Daoy (cell line): ENCODE data around the gene IGFBP6. TPM values are rescaled to one million over a fixed set of nuclear protein-coding genes. Genes with fewer than 3 reads are reported as not detected.
"Not testable (repeated sequence)": the region's sequence is repeated elsewhere in the genome, so short reads cannot be mapped to it uniquely, and the experiment has no call there.

Experiments used
- DNase-seq: peaks from one replicate; pipeline ENCODE4 v3.0.0-alpha.2; 2015; ENCODE audit warnings: low read depth
- total RNA-seq: library from RNA; depleted of rRNA; stranded (reverse); fragments of >200 nt; shearing (Covaris generic); gene quantifications from 2 replicates; pipeline ENCODE4 v1.2.3, GENCODE V29; 2014

The IGFBP6 gene
- total RNA-seq, 1 experiment from 2014 or later: 68.5 TPM

DNA sequence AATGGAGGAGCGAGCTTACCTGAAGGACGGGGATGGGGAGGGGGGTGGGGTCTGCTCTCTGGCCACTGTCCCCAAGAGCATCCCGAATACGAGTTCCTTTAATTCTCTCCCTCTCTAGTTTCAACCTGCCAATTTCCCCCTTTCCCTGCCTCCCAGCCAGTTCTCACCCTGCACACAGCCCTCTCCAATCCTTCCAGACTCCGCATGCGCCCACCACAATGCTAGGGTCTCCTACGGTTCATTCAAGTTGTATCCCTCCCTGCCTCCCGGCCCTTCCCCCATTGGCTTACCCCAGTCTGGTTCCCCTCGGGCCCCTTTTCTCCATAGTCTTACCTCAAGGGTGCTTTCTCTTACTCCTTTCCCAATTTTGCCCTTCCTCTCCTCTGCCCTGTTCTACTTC lies 708 bp upstream of the IGFBP6 start:
- no peak for DNase-seq

DNA sequence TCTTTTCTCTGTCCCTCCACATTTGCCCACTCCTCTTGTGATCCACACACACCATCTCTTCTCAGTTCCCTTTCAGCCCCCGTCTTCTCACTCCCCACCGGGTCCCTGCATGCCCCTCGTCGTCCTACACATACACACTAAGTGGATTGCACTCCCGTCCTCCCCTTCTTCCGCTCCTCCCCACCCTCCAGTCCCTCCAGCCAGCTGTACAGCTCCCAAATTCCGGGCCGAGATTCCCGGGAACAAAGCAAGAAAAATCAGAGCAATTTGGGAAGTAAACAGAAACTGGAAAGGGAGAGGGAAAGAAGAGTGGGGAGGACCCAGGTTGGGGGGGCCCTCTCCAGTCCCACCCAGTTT lies 282 bp upstream of the IGFBP6 start:
- DNase-seq: peak; percentile 48

DNA sequence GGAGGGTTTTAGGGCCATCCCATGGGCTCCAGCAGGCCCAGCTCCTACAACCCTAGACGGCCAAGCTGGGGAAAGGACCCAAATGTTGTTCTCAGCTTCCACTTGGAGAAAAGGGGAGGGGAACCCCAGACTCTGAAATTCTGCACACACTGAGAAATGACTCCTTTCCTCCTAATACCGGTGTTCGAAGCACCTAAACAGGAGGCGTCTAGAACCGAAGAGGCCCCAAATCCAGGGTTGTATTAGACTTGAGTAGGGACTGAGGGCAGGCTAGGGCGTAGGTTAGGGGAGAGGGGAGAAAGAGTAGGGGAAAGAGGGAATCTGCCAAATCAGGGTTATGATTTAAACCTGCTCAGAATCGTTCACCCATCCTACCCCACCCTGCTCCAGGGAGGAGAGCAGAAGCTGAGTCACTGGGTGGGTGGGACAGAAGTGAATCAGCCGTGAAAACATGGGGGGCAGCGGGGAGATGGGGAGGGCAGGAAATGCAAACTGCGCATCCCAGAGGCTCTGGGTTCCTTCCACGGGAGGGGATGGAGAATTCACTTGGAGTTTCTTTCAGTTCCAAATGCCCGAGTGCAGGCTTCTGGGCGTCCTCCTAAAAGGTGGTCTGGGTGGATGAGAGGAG lies 1.0 kb downstream of the IGFBP6 start:
- peak; percentile 94 for DNase-seq

DNA sequence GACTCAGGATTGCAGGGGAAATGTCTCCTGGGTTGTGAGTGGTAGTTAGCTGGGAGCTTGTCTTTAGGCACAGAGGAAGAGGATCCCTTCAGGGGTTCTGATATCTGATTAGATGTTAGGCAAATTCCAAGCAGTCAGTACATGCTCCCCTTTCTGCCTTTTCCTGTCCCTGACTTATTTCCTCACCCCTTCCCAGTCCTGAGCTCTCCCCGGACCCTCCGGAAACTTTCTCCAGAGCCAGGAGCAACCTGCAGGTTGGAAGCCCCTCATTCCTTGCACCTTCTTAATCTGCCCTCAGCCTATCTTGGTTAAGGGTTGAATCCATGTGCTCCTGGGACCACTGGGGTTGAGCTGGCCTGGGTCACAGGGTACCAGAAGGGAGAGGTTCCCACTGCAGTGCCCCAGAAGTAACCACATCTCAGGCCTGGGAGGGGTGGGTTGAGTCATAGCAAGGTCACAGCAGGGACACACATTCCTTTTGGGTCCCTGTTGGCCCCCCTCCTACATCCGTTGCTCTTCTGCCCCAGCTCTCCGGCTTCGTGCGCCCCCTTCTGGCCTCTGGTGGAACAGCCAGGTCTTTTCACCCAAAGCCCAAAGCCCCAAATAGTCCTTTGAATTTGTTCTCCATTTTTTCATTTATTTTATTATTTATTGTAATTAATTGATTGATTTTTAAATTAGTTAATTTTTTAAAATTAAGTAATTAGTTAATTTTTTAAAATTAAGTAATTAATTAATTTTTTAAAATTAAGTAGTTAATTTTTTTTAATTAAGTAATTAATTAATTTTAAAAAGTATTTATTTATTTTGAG lies 1.8 kb downstream of the IGFBP6 start:
- DNase-seq: peak; percentile 99

DNA sequence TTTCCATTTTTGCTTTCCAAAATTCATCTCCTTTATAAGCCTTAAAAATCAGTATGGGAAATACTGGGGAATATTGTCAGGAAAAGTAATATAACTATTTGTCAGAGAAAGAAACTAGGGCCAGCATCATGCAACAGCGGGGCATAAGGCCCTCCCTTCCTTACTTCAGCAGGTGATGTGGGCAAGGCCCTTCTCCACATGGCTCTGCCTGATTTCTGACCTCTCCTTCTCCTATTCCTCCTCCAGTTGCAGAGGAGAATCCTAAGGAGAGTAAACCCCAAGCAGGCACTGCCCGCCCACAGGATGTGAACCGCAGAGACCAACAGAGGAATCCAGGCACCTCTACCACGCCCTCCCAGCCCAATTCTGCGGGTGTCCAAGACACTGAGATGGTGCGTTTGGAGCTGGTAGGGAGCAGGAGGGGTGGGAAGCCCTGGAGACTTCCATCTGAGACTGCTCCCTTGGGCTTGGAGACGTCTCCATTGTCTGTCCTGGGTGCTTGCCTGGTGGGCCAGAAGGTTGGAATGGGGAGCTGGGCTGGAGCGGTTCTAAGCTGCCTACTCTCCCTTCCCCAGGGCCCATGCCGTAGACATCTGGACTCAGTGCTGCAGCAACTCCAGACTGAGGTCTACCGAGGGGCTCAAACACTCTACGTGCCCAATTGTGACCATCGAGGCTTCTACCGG lies 3.1 kb downstream of the IGFBP6 start:
- no peak for DNase-seq

DNA sequence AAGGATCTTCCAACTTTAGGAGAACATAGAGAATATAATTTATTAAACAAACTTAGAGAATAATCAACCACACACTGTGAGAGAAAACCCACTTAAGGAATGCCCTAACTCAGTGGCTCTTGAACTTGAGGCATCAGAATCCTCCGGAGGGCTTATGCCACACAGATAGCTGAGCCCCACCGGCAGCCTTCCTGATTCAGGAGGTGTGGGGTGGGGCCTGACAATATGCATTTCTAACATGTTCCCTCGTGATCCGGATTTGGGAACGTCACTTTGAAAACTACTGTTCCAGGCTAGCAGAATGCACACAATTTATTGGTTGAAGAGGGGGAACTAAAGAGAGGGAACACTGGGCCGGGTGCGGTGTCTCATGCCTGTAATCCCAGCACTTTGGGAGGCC lies 3.8 kb downstream of the IGFBP6 start:
- DNase-seq: no peak

DNA sequence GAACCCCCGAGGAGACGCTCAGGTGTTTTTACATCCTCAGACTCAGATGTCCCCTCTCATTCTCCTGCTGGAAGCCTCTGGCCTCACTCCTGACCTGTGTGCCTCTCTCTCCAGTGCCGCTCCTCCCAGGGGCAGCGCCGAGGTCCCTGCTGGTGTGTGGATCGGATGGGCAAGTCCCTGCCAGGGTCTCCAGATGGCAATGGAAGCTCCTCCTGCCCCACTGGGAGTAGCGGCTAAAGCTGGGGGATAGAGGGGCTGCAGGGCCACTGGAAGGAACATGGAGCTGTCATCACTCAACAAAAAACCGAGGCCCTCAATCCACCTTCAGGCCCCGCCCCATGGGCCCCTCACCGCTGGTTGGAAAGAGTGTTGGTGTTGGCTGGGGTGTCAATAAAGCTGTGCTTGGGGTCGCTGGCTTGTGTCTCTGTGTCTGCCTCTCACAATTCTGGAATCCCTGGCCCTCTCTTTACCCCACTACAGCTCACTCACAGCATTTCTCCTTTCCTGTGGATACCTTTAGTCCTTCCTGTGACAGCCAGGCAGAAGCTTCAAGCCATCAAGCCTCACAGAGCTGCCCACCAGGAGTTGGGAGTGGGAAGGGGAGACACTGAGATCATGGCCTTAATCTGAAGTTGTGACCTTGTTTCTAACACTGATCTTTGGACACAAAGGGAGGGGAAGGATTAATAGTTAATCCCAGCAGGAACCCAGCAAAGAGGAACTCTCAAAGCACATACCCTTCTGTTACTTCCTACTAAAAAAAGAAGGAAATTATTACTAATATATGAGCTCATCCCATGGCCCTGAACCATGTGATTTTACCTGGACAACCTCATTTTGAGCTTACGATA lies 4.7 kb downstream of the IGFBP6 start:
- DNase-seq: no peak

DNA sequence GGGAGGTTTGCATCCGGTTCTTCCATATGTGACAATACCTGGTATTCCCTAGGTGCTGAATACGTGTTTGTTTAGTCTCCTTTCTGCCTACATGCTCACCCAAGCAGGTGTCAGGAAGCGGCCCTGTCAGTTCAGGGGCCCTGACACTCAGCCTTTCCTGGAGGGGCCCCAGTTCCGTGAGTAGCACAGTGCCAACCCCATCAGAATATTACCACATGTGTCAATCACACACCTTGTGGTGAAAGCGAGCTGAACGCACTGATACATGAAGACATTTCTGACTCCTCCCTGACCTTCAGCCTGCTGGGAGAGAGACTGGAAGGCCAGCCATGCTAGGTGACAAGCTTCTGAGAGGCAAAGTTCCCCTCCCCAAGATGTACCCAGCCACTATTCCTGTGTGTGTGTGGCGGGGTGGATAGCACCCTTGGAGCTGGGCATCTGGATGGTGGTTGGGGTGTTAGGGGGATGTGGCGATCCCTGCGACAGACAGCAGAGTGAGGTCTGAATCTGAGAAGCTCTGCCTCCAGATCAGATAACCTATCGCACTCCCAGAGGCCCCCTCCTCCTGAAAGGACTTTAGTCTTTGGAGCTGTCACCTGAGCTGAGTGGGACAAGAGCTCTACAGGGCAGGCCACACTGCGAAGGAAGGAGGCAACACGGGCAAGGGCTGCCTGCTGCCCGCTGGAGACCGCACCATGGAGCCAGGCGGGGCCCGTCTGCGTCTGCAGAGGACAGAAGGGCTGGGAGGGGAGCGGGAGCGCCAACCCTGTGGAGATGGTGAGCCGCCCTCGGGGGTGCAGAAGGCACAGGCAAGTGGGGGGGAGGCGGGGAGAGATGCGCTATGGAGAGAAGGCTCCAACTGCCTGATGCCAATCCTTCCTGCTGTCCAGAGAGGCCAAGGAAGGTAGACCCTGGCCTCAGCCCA lies 5.7 kb downstream of the IGFBP6 start, which contains the start of gene SOAT2:
Gene SOAT2 (plus strand): TSS at position 604 of the 925 bp plus-strand sequence. CDS start 92 bp downstream, at position 696.
- DNase-seq: no peak

DNA sequence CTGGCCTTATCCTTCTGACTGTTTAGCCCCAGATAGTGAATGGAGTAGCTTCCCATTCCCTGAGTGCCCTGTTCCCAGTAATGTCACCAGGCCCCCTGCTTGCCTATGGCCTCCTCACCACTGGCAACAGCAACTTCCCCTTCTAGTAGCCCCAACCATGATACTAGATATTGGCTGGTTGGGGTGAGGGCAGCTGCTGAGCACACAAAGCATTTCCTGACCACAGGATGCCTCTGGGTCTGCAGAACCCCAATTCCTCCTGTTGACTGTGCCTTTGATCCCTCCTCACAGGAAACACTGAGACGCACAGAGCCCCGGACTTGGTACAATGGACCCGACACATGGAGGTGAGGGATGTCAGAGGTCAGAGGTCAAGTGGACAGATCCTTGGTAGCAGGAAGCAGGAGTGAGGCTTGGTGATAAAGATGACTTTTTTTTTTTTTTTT lies 6.4 kb downstream of the IGFBP6 start:
- no peak for DNase-seq

DNA sequence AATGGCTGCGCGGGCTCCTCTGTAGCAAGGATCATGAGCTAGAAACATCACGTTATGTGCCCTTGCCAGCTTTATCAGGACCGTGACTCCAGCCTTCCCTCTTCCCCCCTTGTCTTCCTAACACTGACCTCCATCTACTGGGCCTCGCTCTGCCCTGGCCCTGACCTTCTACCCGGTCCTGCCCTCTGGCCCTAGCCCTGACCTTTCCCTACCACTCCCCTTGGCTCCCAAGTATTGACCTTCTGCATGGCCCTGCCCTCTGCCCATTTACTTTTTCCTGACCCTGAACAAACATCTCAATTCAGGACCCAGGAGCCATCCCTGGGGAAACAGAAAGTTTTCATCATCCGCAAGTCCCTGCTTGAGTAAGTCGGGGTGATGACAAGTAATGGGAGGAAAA lies 7.8 kb downstream of the IGFBP6 start:
- DNase-seq: no peak

DNA sequence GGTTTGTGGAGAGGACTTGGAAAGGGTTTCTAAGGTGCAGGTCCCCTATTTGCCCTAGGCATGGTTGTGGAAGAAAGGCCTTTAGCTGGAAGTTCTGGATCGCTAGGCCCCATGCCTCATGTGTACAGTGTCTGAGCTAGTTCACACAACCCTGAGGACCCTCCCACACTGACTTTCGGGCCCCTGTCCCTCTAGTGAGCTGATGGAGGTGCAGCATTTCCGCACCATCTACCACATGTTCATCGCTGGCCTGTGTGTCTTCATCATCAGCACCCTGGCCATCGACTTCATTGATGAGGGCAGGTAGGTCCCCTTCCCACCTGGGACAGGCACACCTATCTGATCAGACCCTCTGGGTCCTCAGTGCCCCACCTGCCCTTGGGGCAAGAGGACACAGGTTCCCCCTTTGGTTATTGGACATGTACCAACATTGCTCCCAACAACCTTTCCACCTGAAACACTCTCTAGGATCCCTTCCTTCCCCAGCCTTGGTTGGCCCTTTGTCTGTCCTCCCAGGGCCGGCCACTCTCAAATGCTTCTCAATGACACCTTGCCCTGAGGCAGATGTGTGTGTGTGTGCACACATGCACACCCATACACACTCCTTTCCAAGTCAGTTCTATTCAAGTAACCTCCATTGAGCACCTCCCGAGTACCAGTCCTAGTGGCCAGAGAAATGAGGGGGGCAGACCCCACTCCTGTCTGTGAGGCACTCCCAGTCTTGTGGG lies 8.4 kb downstream of the IGFBP6 start:
- no peak for DNase-seq

DNA sequence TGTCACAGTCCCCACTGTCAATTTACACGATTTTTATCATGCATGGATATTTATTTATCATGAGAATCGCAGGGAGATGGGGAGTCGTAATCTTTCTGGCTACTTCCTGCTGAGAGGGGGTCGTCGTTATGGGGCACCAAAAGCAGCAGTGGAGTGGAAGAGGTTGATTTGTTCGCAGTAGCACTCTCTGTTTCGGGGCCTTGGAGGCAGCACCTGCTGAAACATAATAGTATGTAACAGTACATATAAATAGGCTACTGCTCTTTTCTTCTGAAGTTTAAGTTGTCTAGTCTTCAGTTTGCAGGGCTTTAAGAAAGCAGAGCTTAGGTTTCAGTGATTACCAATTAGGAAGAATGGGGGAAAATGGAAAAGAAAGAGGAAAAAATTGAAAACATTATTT lies 9.7 kb downstream of the IGFBP6 start:
- no peak for DNase-seq

DNA sequence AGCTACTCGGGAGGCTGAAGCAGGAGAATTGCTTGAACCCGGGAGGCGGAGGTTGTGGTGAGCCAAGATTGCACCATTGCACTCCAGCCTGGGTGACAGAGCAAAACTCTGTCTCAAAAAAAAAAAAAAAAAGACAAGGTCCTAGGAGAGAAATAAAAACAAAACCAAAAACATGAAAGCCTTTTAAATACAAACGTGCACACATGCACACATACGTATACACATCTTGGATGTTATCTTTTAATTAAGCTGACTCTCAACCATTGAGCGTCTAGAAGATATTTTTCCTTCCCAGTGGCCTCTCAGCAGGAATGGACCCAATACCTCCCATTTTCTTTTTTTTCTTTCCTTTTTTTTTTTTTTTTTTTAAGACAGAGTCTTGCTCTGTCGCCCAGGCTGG lies 15.0 kb downstream of the IGFBP6 start:
- not testable (repeated sequence) for DNase-seq

DNA sequence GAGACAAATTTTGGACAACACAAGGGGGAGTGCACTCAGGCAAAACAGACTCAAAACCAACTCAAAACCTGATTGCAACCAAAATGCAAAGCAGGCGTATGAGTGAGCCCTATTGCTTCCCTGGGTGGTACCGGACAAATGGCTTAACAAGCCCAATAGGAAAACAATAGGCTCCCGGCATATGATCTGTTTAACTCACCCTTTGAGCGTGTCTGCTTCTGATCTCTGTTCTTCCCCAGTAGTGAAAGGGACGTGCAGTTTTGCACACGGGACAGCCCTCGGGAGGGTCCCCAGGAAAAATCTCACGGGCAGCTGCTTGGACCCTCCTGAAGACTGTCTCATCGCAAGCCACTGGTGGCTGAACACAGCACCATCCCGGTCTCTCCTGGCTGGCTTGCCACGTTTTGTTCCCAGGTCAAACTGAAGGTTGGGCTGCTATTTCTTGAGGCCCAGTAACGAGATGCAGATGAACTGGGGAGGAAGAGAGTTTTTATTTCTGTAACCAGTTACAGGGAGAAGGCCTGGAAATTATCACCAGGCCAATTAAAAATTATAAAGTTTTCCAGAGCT lies 15.8 kb downstream of the IGFBP6 start:
- DNase-seq: no peak

DNA sequence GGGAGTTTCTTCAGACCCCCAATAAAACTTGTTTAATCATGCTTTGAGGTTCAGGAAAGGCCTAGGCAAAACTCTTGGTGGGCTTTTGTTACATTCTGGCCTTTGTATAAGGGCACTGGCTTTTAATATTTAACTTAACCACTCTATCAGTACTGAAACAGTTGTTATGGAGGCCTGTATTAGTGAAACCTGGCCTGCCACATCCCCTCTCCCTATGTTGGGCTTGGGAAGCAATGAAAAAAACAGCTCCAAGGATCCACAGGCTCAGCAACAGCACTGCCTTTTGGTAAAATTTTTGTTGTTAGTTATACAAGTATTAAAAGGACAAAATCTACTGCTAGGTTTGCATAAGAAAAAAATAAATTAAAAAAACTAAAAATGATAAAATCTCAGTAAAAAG lies 16.5 kb downstream of the IGFBP6 start:
- DNase-seq: no peak

DNA sequence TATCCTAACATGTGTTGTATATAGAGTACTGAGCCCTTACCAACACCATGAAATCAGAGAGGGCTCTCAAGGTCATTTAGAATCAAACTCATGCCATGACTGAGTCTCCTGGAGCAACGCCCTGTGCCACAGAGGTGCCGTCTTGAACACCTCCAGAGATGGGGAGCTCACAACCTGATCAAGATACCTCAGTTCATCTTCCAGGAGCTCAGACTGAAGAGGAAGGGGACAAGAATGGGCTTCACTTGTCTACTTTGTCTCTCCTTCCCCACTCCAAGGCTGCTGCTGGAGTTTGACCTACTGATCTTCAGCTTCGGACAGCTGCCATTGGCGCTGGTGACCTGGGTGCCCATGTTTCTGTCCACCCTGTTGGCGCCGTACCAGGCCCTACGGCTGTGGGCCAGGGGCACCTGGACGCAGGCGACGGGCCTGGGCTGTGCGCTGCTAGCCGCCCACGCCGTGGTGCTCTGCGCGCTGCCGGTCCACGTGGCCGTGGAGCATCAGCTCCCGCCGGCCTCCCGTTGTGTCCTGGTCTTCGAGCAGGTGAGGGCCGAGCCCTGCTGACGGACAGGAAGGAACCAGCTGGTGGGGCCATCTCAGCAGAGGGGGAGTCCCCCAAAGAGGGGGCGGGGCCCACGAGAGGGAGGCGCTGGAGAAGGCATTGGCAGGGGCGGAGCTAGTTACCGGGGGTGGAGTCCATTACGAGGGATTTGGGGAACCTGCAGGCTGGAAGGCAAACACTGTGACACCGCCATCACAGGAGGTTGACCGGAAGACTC lies 17.8 kb downstream of the IGFBP6 start:
- no peak for DNase-seq

DNA sequence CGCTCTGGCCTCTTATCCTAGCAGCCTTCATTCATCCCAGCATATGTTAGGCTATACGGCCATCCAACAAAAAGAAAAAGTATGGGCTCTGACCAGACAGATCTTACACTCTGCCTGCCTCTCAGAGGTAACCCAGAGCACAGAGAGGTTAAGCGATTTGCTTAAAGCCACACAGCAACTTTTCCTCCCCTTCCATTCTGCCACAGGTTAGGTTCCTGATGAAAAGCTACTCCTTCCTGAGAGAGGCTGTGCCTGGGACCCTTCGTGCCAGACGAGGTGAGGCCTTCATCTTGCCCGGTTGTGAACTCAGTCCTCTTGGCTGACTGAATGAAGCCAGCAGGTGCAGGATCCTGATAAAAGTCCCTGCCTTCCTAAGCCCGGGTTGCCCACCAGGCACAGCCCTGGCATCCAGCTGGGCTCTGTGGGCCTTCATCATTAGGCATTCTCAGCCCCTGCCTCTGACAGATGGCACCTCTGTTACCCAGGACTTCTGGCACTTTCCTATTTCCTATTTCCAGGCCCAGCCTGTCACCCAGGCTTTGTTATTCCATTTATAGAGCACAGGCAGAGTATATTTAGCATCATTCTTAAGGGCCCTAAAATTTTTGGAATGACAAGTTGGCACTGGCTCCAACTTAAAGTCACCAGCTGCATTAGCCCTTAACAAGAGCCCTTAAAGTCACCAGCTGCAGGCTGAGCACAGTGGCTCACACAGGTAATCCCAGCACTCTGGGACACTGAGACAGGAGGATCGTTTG lies 18.6 kb downstream of the IGFBP6 start:
- DNase-seq: no peak

DNA sequence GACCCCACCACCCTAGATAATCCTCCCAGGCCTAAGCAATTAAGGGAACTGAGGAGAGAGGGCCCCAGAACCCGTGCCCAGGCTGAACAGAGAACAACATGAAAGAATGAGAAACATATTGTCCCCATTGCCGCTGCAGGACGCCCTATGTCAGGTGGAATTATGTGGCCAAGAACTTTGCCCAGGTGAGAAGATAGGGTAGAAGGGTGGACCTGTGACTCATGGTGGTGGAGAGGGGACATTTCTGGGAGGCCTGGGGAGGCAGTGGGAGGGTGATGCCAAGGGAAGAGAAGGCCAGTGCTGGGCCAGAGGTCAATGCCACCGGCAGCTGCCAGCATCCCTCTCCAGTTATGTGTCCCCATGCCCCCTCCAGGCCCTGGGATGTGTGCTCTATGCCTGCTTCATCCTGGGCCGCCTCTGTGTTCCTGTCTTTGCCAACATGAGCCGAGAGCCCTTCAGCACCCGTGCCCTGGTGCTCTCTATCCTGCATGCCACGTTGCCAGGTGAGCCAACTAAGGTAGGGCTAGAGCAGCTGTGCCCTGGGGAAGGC lies 21.4 kb downstream of the IGFBP6 start:
- DNase-seq: no peak
